ENCODE measurements around the gene C1QTNF6.
"Not testable (repeated sequence)": the region's sequence is repeated elsewhere in the genome, so short reads cannot be mapped to it uniquely, and the experiment has no call there.

The C1QTNF6 gene

DNA sequence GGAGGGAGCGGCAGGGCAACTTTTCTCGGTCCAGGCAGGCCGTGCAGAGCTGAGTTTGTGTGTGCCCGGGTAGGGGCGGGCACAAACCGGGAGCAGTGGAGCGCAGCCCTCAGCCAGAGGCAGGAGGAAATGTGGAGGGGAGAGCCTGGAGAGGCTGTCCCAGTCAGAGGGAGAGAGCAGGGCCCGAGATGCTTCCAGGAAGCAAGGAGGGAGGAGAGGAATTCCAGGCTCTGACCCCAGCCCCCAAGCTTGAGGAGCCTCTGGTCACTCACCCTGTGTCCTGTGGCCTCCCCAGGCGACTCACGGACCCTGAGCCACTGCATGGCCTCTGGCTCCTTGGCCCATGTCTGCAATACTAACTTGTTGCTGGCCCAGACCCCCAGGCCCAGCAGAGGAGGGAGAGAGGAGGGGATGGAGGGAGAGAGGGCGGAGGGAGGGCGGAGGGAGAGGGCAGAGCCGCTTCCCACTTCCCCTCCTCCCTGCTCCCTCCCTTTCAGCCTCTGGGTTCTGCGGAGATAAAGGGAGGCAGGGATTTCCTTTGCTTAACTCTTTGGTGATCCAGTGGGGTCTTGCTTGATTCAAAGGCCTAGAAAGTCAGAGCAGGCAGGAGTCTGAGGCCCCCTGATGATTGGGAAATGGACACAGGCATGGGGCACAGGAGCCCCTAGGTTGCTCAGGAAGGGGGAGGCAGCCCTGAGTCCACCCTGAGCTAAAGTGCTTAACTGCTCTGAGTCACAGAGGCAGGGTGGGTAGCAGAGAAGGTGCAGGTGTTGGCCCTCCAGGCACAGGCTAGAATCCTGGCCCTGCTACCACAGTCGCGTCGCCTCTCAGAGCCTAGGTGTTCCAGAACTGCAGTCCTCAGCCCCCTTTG is at the start of gene C1QTNF6:
C1QTNF6 (minus strand) TSS at position 357 of the 871 bp plus-strand sequence; CDS start at position 323, 34 bp downstream.
- peak; percentile 91 for DNase-seq

DNA sequence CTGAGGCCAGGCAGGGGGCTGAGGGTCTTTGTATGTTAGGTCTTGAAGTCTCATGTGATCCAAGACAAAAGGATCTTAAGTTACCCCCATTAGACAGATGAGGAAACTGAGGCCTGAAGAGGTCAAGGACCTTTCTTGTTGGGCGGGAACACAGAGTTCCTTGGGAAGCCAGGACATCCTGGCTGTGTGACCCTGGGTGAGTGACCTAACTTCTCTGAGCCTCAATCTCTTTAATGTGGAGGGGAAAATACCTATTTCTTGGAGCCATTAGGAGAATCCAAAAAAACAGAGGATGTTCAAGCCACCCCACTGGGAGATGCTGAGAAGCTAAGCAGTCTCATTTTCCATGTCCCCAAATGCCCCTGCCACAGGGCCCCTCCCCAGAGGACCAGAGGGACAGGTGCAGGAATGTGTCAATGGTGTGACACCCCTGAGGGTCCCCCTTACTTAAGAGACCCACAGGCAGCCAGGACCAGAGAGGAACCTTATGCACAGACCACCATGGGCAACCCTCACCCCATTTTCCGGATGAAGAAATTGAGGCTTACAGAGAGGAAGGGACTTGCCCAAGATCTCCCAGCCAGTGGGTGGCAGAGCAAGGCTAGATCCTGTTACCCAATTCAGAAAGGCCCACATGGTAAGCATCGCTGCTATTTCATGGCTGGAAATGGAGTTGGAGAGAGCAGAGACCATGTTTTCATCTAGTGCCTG is 48.0 kb upstream of the C1QTNF6 start:
- no peak for DNase-seq

DNA sequence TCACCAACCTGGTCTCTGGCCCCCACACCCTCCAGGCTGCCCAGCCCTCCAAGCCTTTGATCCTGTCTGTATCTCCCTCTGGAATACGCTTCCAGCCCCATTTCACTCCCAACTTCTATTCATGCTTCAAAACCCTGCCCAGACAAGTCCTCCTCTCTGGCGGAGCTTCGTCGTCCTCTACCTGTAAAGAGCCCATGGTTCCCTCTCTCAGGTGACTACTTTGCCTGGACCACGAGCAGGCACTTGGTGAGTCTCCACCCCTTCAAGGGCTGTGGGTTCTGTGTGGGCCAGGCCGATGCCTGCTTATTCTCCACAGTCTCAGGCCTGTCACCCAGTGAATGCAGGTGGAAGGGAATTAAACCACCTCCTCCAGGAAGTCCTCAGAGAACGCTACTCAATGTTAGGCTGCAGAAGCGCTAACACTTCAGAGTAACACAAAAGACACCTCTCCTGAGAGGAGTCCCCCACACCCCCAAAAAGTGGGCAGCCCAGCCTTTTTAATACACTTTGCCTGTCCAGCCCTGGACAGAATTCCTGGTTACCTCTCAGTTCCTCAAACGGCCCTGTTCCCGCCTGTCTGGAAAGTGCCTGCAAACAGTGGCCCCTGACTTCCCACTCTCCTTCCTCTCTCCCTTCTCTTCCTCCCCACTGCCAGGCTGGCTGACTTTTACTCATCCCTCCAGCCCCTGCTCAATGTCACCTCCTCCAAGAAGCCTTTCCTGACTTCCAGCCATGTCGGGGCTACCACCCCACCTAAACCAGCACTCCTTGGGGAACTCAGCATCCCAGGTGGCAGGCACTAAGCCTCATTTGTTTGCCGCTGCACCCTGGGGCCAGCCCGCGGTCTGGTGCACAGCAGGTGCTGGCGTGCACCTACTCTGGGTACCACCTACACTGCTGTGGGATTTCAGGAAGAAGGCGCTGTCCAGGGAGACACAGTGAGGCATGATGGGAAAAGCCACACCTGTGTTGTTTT is 47.0 kb upstream of the C1QTNF6 start:
- DNase-seq, result no peak

DNA sequence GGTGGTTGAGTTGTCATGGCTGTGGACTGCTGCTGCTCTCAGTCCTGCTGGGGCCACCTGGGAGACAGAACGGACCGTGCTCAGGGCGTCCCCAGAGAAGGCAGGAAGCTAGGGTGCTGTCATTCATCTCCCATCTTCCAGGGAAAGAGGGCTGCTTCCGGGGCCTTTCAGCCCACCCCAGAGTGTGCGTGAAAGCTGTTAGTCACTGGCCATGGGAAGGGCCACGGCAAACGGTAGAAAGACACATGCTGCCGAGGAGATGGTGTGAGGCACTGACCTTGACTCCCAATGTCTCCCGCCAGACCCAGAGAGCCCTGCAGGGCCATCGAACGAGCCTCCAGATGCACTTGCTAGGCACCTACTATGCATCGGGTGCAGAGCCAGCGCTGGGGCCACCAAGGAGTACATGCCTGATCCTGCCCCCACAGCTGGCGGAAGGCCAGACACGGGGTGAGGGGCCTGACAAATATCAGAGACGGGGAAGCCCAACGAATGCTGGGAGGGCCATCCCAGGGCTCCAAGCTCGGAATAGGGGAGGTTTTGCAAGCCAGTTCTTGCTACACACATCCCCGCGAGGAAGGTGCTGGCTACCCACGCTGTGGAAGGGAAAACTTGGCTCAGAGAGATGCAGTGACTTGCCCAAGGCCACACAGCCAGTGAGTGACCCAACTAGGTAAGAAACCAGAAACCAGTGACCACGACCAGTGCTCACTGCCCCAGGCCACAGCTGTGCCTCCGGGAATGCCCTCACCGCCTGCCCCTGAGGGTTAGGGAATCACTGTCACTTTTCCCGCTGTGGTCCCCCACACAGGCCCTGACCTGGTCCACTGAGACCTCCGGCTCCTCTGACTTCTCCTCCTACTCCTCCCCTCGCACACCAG is 45.9 kb upstream of the C1QTNF6 start:
- DNase-seq, result no peak

DNA sequence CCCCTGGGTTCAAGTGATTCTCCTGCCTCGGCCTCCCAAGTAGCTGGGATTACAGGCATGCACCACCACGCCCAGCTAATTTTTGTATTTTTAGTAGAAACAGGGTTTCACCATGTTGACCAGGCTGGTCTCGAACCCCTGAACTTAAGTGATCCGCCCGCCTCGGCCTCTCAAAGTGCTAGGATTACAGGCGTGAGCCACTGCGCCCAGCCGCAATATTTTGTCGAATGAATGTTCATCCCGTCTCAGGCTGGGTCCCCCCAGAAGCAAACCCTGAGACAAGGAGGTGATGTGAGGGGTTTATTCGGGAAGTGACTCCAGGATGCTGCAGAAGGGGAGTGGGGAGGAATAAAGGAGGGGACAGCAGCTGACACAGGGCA is 45.3 kb upstream of the C1QTNF6 start:
- not testable (repeated sequence) for DNase-seq

DNA sequence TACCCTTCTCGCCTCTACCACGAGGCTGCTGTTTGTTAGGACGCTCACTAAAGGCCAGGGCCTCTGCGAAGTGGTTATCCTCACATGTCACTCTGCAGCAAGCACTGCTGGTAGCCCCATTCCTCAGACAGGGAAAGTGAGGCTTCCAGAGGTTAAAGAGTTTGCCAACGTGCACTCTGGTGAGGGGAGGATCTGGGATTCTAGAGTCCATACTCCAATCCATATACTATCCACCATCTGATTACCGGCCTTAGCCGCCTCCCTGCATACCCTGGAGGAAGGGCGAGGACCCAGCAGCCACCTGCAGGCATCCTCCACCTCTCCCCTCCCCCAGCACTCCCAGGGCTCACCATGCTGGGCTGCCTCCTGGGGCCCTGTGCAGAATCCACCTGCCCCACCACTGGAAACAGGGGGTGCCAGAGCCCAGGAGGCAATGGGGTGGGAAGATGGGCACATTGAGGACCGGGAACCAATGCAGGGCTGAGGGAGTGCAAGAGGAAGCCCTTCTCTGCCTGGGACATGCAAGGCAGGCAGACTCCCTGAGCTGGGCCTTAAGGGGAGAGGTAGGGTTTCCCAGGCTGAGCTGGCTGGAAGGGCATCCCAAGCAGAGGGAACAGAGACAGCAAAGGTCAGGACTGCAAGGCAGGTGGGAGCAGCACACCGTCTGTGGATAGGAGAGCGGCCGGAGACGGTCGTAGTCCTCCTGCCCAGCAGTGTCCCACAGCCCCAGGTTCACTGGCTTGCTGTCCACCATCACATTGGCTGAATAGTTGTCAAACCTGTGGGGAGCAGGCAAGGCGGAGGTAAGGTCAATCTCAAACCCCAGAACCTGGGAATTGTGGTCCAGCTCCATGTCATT is 44.3 kb upstream of the C1QTNF6 start:
- DNase-seq, result no peak

DNA sequence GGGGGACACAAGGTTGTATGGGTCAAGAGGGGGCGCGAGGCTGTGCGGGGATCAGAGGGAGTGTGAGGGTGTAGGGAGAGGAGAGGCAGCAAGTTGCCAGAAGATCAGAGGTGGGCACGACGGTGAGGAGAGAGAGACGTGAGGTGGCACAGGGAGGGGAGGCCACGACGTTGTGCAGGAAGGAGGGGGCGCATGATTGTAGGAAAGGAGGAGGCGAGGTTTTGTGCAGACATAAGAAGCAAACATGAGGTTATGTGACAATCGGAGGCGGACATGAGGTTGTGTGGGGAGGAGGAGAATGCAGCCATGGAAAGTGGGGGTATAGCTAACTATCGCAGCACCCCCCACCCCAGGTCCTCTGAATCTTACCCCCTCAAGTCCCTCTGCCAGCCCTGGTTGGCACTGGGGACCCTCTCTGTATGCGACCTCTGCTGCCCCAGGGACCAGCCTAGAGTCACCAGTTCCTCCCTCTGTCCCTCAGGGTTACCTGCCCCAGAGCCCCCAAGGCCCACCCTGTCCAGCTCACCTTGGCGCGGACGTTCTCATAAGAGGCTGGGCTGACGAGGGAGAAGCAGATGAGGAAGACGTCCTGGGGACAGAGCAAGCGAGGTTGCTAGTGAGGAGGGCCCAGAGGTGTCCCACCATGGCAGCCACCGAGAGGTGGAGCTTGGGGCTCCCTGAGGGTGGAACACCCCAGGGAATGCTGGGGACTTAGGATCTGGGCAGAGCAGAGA is 43.5 kb upstream of the C1QTNF6 start:
- DNase-seq, result no peak

DNA sequence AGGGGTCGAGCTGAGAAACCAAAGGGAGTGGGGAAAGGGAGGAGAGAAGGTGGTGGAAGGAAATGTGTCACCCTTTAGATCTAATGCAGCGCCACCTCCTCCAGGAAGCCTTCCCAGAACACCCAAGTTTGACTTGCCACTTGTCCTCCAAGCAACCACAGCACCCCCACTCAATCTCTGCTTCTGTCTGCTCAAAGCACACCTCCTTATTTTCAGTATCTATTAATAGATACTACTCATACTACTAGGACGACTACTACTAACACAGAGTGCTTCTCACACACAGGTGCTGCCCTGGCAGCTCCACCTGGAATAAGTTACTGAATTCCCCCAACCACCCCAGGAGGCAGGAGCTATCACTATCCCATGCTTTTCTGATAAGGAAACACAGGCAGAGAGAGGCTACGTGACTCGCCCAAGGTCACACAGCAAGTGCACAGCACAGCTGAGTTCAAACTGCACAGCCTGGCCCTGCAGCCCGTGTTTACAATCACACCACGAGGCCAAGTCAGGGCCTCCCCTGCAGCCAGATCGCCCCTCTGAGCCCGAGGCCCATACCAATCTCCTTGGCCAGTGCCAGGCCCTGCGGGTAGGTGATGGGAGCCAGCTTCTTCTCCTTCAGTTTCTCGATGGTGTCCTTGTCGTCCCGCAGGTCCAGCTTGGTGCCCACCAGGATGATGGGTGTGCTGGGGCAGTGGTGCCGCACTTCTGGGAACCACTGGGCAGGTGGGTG is 42.8 kb upstream of the C1QTNF6 start:
- DNase-seq, result no peak

DNA sequence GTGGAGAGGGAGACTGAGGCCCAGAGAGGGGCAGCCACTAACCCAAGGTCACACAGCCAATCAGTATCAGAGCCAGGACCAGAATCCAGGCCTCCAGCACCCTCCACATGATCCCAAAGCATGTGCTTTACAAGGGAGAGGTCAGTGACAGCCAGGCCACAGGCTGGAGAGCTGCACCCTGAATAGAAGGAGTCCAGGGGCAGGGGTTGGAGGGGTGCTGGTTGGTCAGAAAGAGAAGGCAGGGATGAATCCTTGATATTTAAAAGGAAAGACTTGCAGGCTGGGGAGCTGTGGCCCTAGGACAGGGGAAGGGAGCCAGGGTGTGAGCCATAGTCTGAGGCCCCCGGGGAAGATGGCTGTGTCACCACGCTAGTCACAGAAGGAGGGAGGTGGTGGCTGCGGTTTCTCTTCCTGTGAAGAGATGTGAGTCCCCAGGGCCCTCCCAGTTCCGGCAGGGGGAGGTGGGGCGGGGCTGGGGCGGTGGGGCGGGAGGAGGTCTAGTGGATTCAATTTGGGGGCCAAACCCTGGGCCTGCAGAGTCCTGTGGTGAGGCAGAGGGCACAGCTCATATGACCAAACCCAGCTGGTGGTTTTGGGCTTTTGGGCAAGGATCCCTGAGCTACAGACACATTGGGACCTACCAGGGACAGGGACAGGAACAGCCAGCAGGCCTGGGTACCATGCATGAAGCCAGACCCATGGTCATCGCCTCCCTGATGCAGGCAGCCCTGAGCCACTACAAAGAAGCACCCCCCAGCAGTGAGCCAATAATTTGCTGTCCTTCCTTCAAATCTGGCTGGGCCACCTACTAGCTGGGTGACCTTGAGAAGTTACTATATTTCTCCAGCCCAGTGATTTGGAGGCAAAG is 42.0 kb upstream of the C1QTNF6 start:
- no peak for DNase-seq

DNA sequence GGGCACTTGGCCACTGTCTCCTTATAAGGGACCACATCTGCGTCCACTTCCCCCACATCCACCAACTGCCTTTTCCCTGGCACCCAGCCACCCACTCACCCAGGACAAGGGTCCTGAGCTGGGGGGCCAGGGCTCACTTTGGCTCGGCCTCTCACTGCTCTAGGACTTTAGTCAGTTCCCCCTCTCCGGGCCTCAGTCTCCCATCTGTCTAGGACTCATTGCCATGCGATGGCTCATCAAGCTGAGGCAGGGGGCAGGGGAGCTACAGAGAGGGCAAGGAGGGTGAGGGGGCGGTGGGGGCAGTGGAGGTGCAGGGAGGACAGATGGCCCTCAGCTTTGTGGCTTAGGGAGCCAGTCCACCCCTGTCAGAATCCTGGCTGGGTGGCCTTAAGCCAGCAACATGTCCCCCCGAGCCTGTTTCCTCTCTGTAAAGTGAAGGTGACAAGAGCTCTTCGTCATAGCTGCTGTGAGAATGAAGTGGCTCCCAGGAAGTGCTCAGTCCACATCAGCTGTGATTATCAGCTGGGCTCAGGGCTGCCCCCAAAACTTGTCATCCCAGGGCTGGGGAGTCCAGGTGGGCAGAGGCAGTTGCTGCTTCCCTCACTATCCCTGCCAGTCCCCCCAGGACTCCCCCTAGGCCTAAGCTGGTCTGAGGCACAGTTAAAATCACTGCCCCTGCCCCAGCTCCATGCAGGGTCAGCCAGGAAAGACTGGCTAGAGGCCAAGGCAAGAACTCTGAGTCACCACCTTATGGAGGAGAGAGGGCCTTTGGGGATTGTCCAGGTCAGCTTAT is 41.2 kb upstream of the C1QTNF6 start:
- no peak for DNase-seq

DNA sequence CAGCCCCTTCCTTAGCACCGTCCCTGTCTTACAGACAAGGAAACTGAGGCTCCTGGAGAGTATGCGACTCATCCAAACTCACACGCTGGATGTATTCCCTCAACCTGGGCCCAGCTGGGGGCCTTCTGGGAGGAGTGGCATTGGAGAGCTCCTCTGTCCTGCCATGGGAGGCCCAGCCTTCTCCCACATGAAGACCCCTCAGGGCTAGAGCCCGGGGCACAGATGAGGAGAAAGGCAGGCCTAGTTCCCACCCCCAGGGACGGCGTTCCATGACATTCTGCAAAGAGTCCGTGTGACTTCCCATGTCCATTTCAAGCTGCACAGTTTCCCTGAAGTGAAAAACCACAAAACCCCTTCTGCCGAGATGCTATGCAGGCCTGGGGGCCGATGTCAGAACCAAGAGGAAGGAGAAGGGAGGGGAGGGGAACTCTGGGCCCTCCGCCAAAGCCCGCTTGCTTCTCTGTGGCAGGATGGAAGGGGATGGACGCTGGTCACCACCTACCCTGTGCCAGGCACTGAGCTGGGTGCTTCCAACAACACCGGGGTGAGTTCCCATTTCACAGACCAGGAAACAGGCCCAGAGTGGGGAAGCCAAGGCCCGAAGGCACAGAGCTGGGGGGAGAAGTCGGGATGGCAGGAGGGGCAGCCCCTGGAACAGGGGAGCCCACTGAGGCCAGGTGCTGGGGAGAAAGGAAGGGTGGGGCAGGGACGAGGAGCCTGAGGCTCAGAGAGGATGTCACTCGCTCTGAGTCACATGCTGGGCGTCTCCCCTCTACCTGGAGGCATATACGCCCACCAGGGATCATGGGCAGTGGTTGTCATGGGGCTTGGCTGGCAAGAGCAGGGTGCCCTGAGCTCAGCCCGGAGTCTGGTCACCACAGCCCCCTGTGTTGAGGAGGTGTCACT is 40.3 kb upstream of the C1QTNF6 start:
- DNase-seq, result no peak

DNA sequence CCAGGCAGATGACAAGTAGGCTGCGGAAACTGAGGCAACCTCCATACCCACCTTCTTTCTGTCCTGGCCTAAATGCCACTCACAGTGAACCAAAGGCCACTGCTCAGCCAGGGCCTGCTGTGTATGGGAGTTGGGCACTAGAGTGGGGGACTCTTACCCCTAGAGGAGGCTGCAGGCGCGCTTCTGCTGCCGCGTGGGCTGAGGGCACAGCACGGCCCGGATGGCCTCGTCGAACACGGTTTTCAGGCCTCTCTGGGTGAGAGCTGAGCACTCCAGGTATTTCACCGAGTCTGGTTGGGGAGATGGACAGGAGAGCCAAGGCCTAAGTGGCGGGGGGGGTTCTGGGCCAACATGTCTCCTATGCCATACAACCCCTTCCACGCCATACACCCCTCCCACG is 38.5 kb upstream of the C1QTNF6 start:
- no peak for DNase-seq

DNA sequence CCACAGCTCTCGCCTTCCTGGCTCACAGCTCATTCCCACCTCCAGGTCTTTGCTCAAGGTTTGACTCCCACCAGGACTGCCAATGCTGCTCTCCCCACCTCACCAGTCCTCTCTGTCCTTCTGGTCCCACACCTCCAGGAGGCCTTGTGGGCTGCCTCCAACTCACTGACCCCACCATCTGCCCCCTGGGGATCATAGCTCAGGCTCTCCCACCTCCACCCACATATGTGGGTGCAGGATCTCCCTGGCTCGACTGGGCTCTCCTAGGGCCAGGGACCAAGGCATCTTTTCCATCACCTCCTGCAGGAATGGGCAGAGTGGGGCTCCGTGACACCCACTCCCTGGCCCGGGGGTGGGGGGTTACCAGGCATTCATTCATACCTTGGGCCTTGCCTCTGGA is 38.0 kb upstream of the C1QTNF6 start:
- DNase-seq, result no peak

DNA sequence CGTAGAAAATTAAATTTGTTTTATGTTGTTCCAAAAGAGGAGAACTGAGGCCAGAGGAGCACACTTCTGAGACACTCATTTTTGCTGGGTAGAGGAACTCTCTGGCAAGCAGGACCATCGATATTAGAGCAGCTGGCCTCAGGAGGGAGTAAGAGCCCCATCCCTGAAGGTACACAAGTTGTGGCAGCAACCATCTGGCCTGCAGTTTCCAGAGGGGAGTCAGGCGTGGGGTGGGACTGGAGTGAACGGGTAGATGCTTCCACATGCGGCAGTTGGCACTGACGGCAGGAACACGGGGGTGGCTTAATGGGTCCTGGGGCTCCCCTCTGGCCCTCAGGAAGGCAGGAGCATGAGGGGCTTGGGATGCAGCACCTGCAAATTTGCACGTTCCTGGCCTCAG is 37.4 kb upstream of the C1QTNF6 start:
- DNase-seq, result no peak

DNA sequence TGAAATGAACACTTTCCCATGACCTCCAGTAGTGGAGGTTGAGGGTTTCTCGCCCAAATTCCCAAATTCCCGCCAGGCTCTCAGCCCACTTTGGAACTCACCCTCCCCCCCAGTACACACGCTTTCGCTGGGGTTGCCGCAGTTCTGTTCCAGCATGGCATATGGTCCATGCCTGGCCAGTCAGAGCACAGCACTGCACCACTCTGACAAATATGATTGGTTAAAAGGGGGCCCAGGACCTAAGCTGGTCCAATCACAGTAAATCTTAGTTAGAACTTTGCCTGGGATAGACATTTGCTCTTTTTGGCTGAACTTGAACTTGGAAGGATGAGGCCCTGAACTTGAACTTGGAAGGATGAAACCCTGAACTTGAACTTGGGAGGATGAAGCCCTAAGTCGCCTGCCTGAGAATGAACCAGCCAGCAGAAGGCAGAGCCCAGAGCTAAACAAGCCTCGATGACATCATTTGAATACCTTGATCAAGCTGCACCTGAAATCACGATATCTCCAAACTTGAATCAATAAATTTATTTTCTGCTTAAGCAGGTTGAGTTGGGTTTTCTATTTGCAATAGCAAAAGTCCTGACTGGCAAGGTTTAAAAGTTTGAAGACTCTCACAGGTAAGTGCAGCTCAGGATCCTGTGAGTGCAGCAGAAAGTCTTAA is 36.8 kb upstream of the C1QTNF6 start:
- no peak for DNase-seq

DNA sequence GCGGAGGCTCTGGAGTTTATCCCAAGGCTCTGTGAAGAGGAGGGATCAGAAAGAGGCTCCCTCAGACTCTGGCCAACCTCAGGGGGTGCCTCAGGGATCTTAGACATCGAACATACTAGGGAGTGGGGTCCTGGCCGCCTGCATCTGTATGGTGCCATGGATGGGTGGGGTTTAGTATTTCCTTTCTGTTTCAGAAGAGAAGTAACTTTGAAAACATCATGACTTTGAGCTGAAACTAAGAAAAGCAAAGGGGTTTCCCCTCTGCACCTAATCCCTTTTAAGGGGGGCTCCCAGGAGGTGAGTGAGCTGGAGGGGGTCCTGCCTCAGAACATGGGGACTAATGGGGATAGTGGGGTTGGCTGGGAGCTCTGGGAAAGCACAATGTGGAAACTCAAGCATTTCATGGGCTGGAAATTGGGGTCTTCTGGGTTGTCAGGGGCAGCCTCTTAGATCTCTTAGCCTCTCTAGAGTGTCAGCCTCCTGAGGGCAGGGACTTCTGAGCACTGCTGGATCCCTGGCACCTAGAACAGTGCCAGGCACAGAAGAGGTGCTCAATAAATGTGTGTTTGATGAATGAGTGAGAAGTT is 36.0 kb upstream of the C1QTNF6 start:
- DNase-seq, result no peak
